CD1c-positive myeloid dendritic cell (primary cell): Measurements from ENCODE around the gene IL21R.

Experiments used
- DNase-seq: peaks from one replicate; pipeline ENCODE4 v3.0.0-alpha.2; 2016; ENCODE audit errors: extremely low spot score

IL21R gene

DNA sequence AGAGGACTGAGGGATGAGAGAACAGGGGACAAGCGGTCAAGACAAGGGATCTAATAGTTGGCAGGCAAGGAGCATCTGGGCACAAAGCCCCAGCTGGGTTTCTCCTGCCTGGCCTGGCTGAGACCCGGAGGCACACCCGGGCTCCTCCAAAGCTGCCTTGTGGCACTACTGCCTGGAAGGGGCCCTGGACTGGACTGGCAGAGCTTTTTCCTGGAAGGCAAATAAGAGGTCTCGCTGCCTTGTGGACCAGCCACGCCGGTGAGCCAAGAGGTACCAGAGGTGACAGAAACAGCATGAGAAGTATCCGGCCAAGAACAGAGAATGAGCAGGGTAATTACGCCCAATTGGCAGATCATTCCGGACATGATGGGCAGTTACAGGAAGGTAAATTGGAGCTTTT lies 83.2 kb downstream of the IL21R start:
- DNase-seq, result no peak

- DNase-seq, result no peak
Observed at GRCh38 chr16:27485811-27486210, 83.8 kb downstream of the IL21R start.

DNA sequence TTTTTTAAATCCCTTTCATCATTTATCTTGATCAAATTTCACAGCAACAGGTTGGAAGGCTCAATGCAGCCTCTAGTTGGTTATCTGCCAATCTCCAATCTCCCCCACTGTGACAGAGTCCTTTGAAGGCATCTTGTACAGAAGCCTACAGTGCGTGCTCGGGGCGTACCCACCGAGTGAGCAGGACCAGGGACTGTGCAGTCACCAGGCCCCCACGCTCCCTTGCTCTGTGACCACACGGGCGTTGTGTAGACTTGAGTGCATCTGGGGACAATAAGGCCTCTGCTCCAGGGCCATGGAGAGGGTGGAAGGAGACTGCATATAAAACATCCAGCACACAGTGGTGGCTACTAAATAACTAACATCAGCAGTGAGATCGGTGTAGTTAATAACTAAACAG lies 84.4 kb downstream of the IL21R start:
- no peak for DNase-seq

DNA sequence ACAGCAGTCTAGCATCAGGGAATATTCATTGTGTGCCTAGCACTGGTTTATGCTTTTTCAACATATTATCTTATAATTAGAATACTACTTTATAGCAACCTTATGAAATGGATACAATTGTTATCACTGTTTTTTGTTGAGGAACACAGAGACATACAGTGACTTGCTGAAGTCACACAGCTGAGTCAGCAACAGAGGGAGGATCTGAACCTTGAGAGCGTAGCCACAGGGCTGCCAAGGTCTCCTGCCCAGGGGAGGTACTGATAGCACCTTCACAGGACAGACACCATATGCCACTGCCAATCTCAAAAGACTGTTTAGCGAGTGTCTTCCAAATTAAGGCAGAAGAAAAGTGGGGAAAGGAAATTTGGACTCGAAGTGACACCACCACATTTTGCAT lies 84.8 kb downstream of the IL21R start:
- DNase-seq, result no peak

DNA sequence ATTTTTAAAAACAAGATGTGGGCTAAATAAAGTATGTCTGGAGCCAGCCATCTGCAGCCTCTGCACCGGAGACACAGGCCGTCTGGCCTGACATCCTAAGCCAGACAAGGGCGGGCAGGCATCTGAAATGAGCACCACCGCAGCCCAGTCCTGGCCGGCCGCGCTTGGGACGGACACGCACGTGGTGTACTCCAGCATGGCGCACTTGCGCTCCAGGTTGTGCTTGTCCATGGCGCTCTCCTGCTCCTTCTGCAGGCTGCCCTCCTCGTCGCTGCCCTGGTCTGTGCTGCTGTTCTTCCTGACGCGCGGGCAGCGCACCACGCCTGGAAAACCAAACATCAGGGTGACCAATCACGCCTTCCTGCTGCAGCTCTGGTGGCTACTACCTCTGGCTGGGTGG lies 87.4 kb downstream of the IL21R start:
- DNase-seq, result no peak

DNA sequence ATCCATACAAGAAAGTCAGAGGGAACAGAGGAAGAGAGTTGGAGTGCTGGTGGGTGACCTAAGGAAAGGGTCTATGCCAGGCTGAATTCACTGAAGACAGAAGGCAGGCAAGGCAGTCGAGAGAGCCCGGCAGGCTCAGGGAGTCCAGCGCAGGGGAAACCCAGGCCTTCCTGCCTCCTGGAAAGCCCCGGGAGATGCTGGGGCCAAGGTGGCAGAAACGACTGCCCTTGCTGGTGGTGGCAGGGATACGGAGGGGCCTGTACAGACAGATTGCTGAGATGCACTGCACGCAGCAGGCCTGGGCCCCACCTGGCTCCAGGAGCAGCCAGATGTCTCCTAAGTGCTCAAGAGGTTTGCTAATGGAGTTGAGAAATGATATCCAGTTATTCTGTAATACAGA lies 87.9 kb downstream of the IL21R start:
- DNase-seq, result no peak

- no peak for DNase-seq
Observed at GRCh38 chr16:27491894-27492587, 90.1 kb downstream of the IL21R start.

- no peak for DNase-seq
Observed at GRCh38 chr16:27492588-27492979, 90.6 kb downstream of the IL21R start.

GRCh38 chr16:27495191-27495590 lies 93.2 kb downstream of the IL21R start:
- DNase-seq, result no peak

DNA sequence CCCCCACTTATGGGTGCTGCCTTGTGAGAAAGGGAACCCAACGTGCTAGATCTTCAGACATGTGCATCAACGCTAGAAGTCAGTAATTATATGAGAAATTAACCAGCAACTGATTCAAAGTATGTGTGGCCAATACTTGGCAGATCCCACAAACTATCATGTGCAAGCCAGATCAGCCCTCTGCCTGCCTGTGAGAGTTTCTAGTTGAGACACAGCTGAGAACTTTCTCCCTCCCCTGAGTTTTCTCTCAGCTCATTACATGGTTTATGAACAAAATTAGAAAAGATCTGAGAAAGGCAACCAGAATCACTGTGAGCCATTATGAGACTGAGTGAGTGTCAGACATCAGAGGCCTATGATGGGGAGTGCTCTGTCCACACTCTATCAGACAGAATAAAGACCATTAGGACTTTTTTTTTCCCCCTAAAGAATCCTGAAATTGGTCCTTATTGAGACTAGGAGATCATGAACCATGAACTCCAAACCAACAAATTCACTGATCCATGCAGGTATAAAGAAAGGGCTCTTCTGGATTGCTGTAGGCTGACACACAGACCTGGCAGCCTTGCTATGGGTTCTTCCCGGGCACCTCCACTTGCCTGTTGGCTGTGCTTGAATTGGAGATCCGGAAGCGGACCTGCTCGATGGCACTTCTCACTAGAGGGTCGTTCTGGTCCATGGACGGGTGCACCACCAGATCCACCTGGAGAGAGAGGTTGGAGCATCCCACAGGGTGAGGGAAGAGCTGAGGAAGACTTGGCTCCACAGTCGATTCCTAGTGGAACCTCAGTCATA lies 96.3 kb downstream of the IL21R start:
- DNase-seq, result no peak

DNA sequence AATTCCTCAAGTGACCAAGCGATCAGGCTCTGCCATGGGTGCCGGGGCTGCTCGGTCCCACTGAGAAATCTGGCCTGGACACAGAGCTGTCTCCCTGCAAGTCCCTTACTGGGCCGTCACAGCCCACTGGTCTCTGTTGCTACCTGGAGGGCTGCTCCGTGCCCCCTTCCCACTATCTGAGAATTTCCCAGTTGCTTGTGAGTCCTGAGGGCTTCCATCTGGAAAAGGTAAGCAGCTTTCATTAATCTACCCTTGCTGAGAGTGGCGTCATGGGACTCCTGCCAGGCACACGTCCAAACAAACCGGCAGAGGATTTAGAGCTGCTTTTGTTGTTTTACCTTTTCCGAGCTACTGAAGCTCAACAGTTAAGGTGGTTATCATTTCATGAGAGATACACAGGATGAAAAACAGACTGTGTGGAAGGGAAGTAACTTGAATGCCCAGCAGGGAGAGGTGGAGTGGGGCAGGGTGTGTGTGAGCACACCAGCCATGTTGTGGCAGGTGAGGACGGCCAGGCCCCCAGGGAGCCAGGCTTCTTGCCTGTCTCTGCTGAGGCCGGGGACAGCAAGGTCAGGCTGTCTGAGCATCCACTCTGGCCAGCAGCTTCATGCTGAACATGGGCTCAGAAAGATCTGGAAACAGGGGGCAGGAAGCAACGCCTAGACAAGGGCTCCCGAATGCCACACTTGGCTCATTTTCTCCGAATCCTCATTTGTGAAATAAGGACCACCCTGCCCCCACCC lies 97.1 kb downstream of the IL21R start:
- no peak for DNase-seq

GRCh38 chr16:27499659-27500055 lies 97.7 kb downstream of the IL21R start:
- no peak for DNase-seq

- no peak for DNase-seq
Observed at GRCh38 chr16:27500801-27501200, 98.8 kb downstream of the IL21R start.
